ENCODE measurements around the gene IL25.

- TF ChIP-seq CTCF (IDR thresholded peaks at IDR 0.05; ENCODE audit: poor library complexity): no peak
- no peak for TF ChIP-seq EZH2phosphoT487 (IDR thresholded peaks at IDR 0.05; ENCODE audit: low read depth, severe bottlenecking, unreplicated experiment)
Observed at GRCh38 chr14:23361763-23362162, 10.8 kb upstream of the IL25 start.

All from hepatocyte (in vitro differentiated cells).